Measurements from ENCODE around the gene HAVCR2.

GRCh38 chr5:157109744-157110143 lies 900 bp upstream of the HAVCR2 start:
- TF ChIP-seq CTCF (conservative IDR thresholded peaks at IDR 0.05 in 1 of 2, IDR thresholded peaks at IDR 0.05 in 1 of 2; ENCODE audit: extremely low read depth in 1 of 2, insufficient read depth in 1 of 2, low read depth in 1 of 2, low read length in 2 of 2) (no peak), EZH2 (IDR thresholded peaks at IDR 0.05; ENCODE audit: borderline replicate concordance, low read length) (no peak)

Measured in mammary epithelial cell (primary cell).